K562 (cell line): Measurements from ENCODE around the gene SS18L1. TPM values are rescaled to one million over a fixed set of nuclear protein-coding genes. Genes with fewer than 3 reads are reported as not detected.

Source experiments
- ATAC-seq: fragments of 200-7000 bp; cut with Tn5 transposase; 3 replicates; pipeline ENCODE4 v1.9.1; 2020; ENCODE audit warnings: moderate library complexity
- BruUV-seq: library from RNA; stranded (reverse); fragments of 400-500 nt; replicated peaks from 2 replicates; lab custom pipeline; 2021; lab: Mats Ljungman, UMichigan
- CTCF ChIA-PET: fragments of 300-600 bp; formaldehyde crosslinking; extraction: SDS; loops from one replicate; lab custom pipeline; 2021; ENCODE audit warnings: low intra/inter-chr PET ratio; lab: Yijun Ruan, JAX
- POLR2A ChIA-PET: fragments of 300-600, 350-650 bp; sonication (Branson Sonifier 250); formaldehyde crosslinking; extraction: SDS; loops from one replicate; lab custom pipeline; 2021; ENCODE audit warnings: antibody characterized with exemption, inconsistent platforms; lab: Yijun Ruan, JAX
- DNase-seq, 4 experiments: peaks; one replicate each; pipeline versions ENCODE4 v3.0.0 to v3.0.0-alpha.2; 2011 to 2018; ENCODE audit warnings: low spot score in 3 of 4, mixed read lengths in 3 of 4; ENCODE audit errors: extremely low read depth in 1 of 4
- FAIRE-seq: peaks from 2 replicates; lab custom pipeline; 2011; peaks lifted over from hg19 to GRCh38; lab: Jason Lieb, UNC
- H2AFZ ChIP-seq: 2 replicates; pipeline ENCODE4 v1.6.0; 2011; ENCODE audit warnings: low read depth, low read length, control low read depth, inconsistent platforms
- H3K27ac ChIP-seq: fragments of 200-600 bp; 3 replicates; pipeline ENCODE4 v1.8.0; 2011; ENCODE audit warnings: low read depth, mild to moderate bottlenecking, control low read depth, inconsistent platforms, low read length, moderate library complexity, mixed read lengths; ENCODE audit errors: extremely low read depth
- H3K27me3 ChIP-seq, 2 experiments: fragments of 300-600 bp in 1 of 2; 2 replicates in 1 of 2; 3 replicates in 1 of 2; pipeline versions ENCODE4 v1.6.0 to v1.8.0; 2011; ENCODE audit warnings: inconsistent platforms in 2 of 2, low read length in 2 of 2, mild to moderate bottlenecking in 1 of 2, mixed read lengths in 1 of 2, moderate library complexity in 1 of 2; ENCODE audit not compliant: control insufficient read depth in 2 of 2, insufficient read depth in 2 of 2
- H3K36me3 ChIP-seq: fragments of 300-600 bp; 3 replicates; pipeline ENCODE4 v1.8.0; 2011; ENCODE audit warnings: mild to moderate bottlenecking, low read length, inconsistent platforms; ENCODE audit not compliant: control insufficient read depth, insufficient read depth
- H3K4me1 ChIP-seq, 2 experiments: fragments of 200-600 bp in 1 of 2; replicated peaks in 1 of 2; 2 replicates in 1 of 2; 3 replicates in 1 of 2; pipeline versions ENCODE4 v1.5.1 to v1.8.0; 2011; ENCODE audit warnings: inconsistent platforms in 2 of 2, low read length in 2 of 2, mild to moderate bottlenecking in 1 of 2, mixed read lengths in 1 of 2, moderate library complexity in 1 of 2; ENCODE audit not compliant: control insufficient read depth in 2 of 2, insufficient read depth in 2 of 2
- H3K4me2 ChIP-seq: 2 replicates; pipeline ENCODE4 v1.6.1; 2011; ENCODE audit warnings: low read length, control low read depth, inconsistent platforms, mixed read lengths; ENCODE audit not compliant: insufficient read depth
- H3K4me3 ChIP-seq: fragments of 200-600 bp; sonication (generic), shearing (Covaris generic); 2 replicates; pipeline ENCODE4 v1.5.1; 2016; ENCODE audit warnings: control low read depth, inconsistent platforms
- H3K79me2 ChIP-seq: fragments of 200-600 bp; 3 replicates; pipeline ENCODE4 v1.8.0; 2011; ENCODE audit warnings: low read length, inconsistent platforms; ENCODE audit not compliant: control insufficient read depth, insufficient read depth
- H3K9ac ChIP-seq, 2 experiments: 2 replicates each; pipeline versions ENCODE4 v1.6.0 to v1.6.1; 2011; ENCODE audit warnings: low read depth in 2 of 2, low read length in 2 of 2, control low read depth in 1 of 2, inconsistent platforms in 1 of 2, mild to moderate bottlenecking in 1 of 2, mixed read lengths in 1 of 2; ENCODE audit not compliant: insufficient read depth in 1 of 2
- H3K9me1 ChIP-seq: one replicate; pipeline ENCODE4 v1.6.0; 2011; ENCODE audit warnings: inconsistent platforms, mild to moderate bottlenecking, low read length, moderate library complexity; ENCODE audit not compliant: control insufficient read depth, insufficient read depth
- H3K9me3 ChIP-seq: replicated peaks from 2 replicates; pipeline ENCODE4 v1.5.1; 2011; ENCODE audit warnings: low read depth, low read length, inconsistent platforms; ENCODE audit not compliant: control insufficient read depth, insufficient read depth
- H4K20me1 ChIP-seq: replicated peaks from 2 replicates; pipeline ENCODE4 v1.6.1; 2011; ENCODE audit warnings: low read length, inconsistent platforms, mixed read lengths; ENCODE audit not compliant: control insufficient read depth, insufficient read depth
- CHD4 ChIP-seq: fragments of 200-600 bp; sonication (generic); IDR thresholded peaks from 3 replicates; pipeline ENCODE4 v1.6.1; 2012; ENCODE audit warnings: low read depth, mild to moderate bottlenecking, mixed read lengths, low read length, inconsistent platforms; ENCODE audit not compliant: insufficient read depth, insufficient replicate concordance, poor library complexity, severe bottlenecking
- RBM39 ChIP-seq: fragments of 200-400 bp; formaldehyde crosslinking; optimal IDR thresholded peaks from 2 replicates; pipeline ENCODE3; 2018; ENCODE audit warnings: low read depth, low read length
- ZFPM2 ChIP-seq: fragments of 250-450 bp; sonication (Bioruptor Pico); IDR thresholded peaks from 2 replicates; pipeline ENCODE4 v1.5.1; 2022; ENCODE audit warnings: mild to moderate bottlenecking
- ZKSCAN8 ChIP-seq: fragments of 200-800 bp; sonication (Bioruptor generic); IDR thresholded peaks from 2 replicates; pipeline ENCODE4 v1.6.1; 2016; ENCODE audit warnings: missing genetic modification characterization, missing compliant biosample characterization
- ZNF175 ChIP-seq: fragments of 200-800 bp; sonication (Bioruptor generic); IDR thresholded peaks from 2 replicates; pipeline ENCODE4 v1.6.1; 2016; ENCODE audit warnings: low read depth, mild to moderate bottlenecking, missing genetic modification characterization, missing compliant biosample characterization
- WGBS: fragments of 100-300 bp; shearing (Covaris generic); methylation state at CpG from one replicate; pipeline ENCODE4 v1.1.6; 2016; ENCODE audit warnings: low coverage, mixed read lengths; ENCODE audit not compliant: insufficient coverage; ENCODE audit errors: missing lambda C conversion rate; 5-methylcytosine and 5-hydroxymethylcytosine counted together
- in situ Hi-C: fragments of 300-500 bp; cut with MboI; formaldehyde crosslinking; loops from 4 replicates; pipeline ENCODE4 v1.15.0; 2018; ENCODE audit warnings: inconsistent platforms, mixed read lengths
- intact Hi-C: fragments of 100-400 bp; cut with micrococcal nuclease; formaldehyde crosslinking; loops from 2 replicates; pipeline ENCODE4 v1.14.2; 2022
- polyA plus RNA-seq, 8 experiments: library from polyadenylated mRNA; depleted of rRNA in 4 of 8; stranded (reverse) in 5 of 8; unstranded in 3 of 8; fragments of >200 nt; fragmentation: Nextera tagmentation in 2 of 8; fragmentation: Illumina TruSeq in 1 of 8; extraction: Ambion mirVana in 2 of 8; extraction: Trizol in 1 of 8; gene quantifications; 2 replicates each; pipeline versions ENCODE4 v1.2.1 to v1.2.3, GENCODE V29; 2011 to 2014; ENCODE audit warnings: inconsistent platforms in 1 of 8, missing spikeins in 1 of 8
- total RNA-seq, 7 experiments: library from RNA; depleted of rRNA in 6 of 7; stranded (reverse); fragments of >200 nt in 6 of 7; fragmentation: Illumina TruSeq in 2 of 7; extraction: Trizol in 2 of 7; gene quantifications; 2 replicates each; pipeline versions ENCODE4 v1.2.1 to v1.2.3, GENCODE V29; 2011 to 2021; ENCODE audit warnings: low replicate concordance in 1 of 7

The SS18L1 gene
- total and polyA plus RNA-seq, 9 of the 15 experiments (the other 6 are each of a cell fraction or from before 2014, with no cell fraction given) = 2.7 to 28.3 (median 15.1) TPM

- H2AFZ ChIP-seq = no peak overlapping the region
- H3K4me3 ChIP-seq = no peak overlapping the region
- no peak overlapping the region for H3K27ac ChIP-seq
- in situ Hi-C loops = no loop called here
- no TSS peak for BruUV-seq
- ATAC-seq (no peak), DNase-seq (no peak), FAIRE-seq (no peak)
- intact Hi-C loops = no loop called here
- POLR2A ChIA-PET = interaction anchor here (0.6 kb wide), 1 partner anchor 22 kb away, joined by 4 read pairs; the partner anchor contains the start of genes PSMA7 and SS18L1
- H3K9me3 ChIP-seq = no peaks in the 10 kb centered on the region
- H3K27me3 ChIP-seq = no peaks in the 10 kb centered on the region
- 0 out of 4 replicates have a peak overlapping the region, but pooled peaks of 1 of the 2 experiments have one; percentile 43 for H3K9ac ChIP-seq
- H4K20me1 ChIP-seq = 0 out of 2 replicates have a peak, but pooled peaks cover 4% of the 10 kb centered on the region
- TF ChIP-seq ZNF175 (CRISPR knock-in tag) (no peak), RBM39 (no peak), CHD4 (no peak), ZKSCAN8 (CRISPR knock-in tag) (no peak), ZFPM2 (CRISPR knock-in tag) (no peak)
- CTCF ChIA-PET = no interaction called here
- WGBS = 94% methylated on average over 35 of the region's 41 CpGs
- peaks cover 80% of the 10 kb centered on the region; the same call in 2 of the 3 replicates for H3K36me3 ChIP-seq
- peaks cover 0 to 16% of the 10 kb centered on the region in 2 experiments; a peak in 1 of 5 replicates for H3K4me1 ChIP-seq
- peaks cover 3% of the 10 kb centered on the region for H3K9me1 ChIP-seq
- no peak overlapping the region for H3K4me2 ChIP-seq
- no peaks in the 10 kb centered on the region for H3K79me2 ChIP-seq
Observed at GRCh38 chr20:62164879-62165761, 21.6 kb downstream of the SS18L1 start.
